Fibroblast of villous mesenchyme (primary cell): ENCODE data around the gene PRDM16. TPM values are rescaled to one million over a fixed set of nuclear protein-coding genes. Genes with fewer than 3 reads are reported as not detected.
"Not testable (repeated sequence)": the region's sequence is repeated elsewhere in the genome, so short reads cannot be mapped to it uniquely, and the experiment has no call there.

Experiments
- DNase-seq: peaks from one replicate; pipeline ENCODE4 v3.0.0-alpha.2; 2010; ENCODE audit warnings: low read depth
- H3K4me3 ChIP-seq: 2 replicates; pipeline ENCODE4 v1.5.1; 2011; ENCODE audit warnings: low read depth, mild to moderate bottlenecking, low read length
- CTCF ChIP-seq: IDR thresholded peaks from 2 replicates; pipeline ENCODE4 v1.5.1; 2012; ENCODE audit warnings: low read depth, mild to moderate bottlenecking, low read length; ENCODE audit not compliant: insufficient read depth
- total RNA-seq: library from RNA; depleted of rRNA; stranded (reverse); fragments of >200 nt; gene quantifications from 2 replicates; pipeline ENCODE4 v1.2.3, GENCODE V29; 2012

Gene PRDM16
- total RNA-seq, 1 donor: 1.7 TPM

GRCh38 chr1:3235496-3235895 lies 166.5 kb downstream of the PRDM16 start:
- no peak overlapping the region for H3K4me3 ChIP-seq
- no peak for TF ChIP-seq CTCF
- DNase-seq: no peak

- H3K4me3 ChIP-seq: no peak overlapping the region
- TF ChIP-seq CTCF: no peak
- DNase-seq: no peak
These were observed 167.4 kb downstream of the PRDM16 start for GRCh38 chr1:3236361-3236760.

GRCh38 chr1:3236955-3237354 lies 168.0 kb downstream of the PRDM16 start:
- no peak for DNase-seq
- TF ChIP-seq CTCF: no peak

GRCh38 chr1:3237570-3237969 lies 168.6 kb downstream of the PRDM16 start:
- H3K4me3 ChIP-seq: no peak overlapping the region
- no peak for DNase-seq
- no peak for TF ChIP-seq CTCF

More at GRCh38 chr1:3236955-3237354, 168.0 kb downstream of the PRDM16 start:
- H3K4me3 ChIP-seq: no peak overlapping the region

GRCh38 chr1:3237994-3238702 lies 169.1 kb downstream of the PRDM16 start:
- H3K4me3 ChIP-seq: no peak overlapping the region
- no peak for TF ChIP-seq CTCF
- DNase-seq: no peak

GRCh38 chr1:3238703-3239278 lies 169.8 kb downstream of the PRDM16 start:
- DNase-seq: no peak
- H3K4me3 ChIP-seq: no peak overlapping the region
- no peak for TF ChIP-seq CTCF

- H3K4me3 ChIP-seq, DNase-seq: not testable (repeated sequence)
These were observed 171.0 kb downstream of the PRDM16 start for GRCh38 chr1:3239991-3240390.
